ENCODE measurements around the gene PPIC.

The PPIC gene

GRCh38 chr5:123036391-123037103 lies at the start of gene PPIC:
Gene PPIC, minus strand, starts transcription at chr5:123036725. Its CDS starts 100 bp downstream, at chr5:123036625.
- FAIRE-seq (no peak), DNase-seq (ENCODE audit: low spot score) (peak; percentile 65)

- FAIRE-seq = no peak
- DNase-seq (ENCODE audit: low spot score) = no peak
Observed at GRCh38 chr5:123085638-123086286, 49.2 kb upstream of the PPIC start.

- FAIRE-seq = no peak
Observed at GRCh38 chr5:123084730-123085605, 48.4 kb upstream of the PPIC start.

GRCh38 chr5:123083298-123083697 lies 46.8 kb upstream of the PPIC start:
- DNase-seq (ENCODE audit: low spot score) = no peak
- no peak for FAIRE-seq

More at GRCh38 chr5:123084730-123085605, 48.4 kb upstream of the PPIC start:
- DNase-seq (ENCODE audit: low spot score) = no peak

GRCh38 chr5:123080215-123080614 lies 43.7 kb upstream of the PPIC start:
- FAIRE-seq (no peak), DNase-seq (ENCODE audit: low spot score) (no peak)

GRCh38 chr5:123075521-123076163 lies 39.1 kb upstream of the PPIC start:
- no peak for FAIRE-seq
- DNase-seq (ENCODE audit: low spot score) = no peak

- no peak for FAIRE-seq
- DNase-seq (ENCODE audit: low spot score) = no peak
Observed at GRCh38 chr5:123068368-123068938, 31.9 kb upstream of the PPIC start.

- no peak for FAIRE-seq
- no peak for DNase-seq (ENCODE audit: low spot score)
Observed at GRCh38 chr5:123066016-123066415, 29.5 kb upstream of the PPIC start.

- DNase-seq (ENCODE audit: low spot score) (no peak), FAIRE-seq (no peak)
Observed at GRCh38 chr5:123059455-123059854, 22.9 kb upstream of the PPIC start.

GRCh38 chr5:123051206-123051605 lies 14.7 kb upstream of the PPIC start:
- DNase-seq (ENCODE audit: low spot score) (no peak), FAIRE-seq (no peak)

- DNase-seq (ENCODE audit: low spot score) = no peak
- FAIRE-seq = no peak
Observed at GRCh38 chr5:123047706-123048105, 11.2 kb upstream of the PPIC start.

GRCh38 chr5:123046222-123046621 lies 9.7 kb upstream of the PPIC start:
- FAIRE-seq (no peak), DNase-seq (ENCODE audit: low spot score) (no peak)

GRCh38 chr5:123044926-123045617 lies 8.5 kb upstream of the PPIC start:
- FAIRE-seq (no peak), DNase-seq (ENCODE audit: low spot score) (no peak)

- FAIRE-seq (no peak), DNase-seq (ENCODE audit: low spot score) (no peak)
Observed at GRCh38 chr5:123039673-123040072, 3.1 kb upstream of the PPIC start.

GRCh38 chr5:123037104-123037418 lies 536 bp upstream of the PPIC start:
- peak; percentile 4 for FAIRE-seq

GRCh38 chr5:123035918-123036390 lies 571 bp downstream of the PPIC start:
- DNase-seq (ENCODE audit: low spot score) = peak; percentile 30

More at GRCh38 chr5:123037104-123037418, 536 bp upstream of the PPIC start:
- no peak for DNase-seq (ENCODE audit: low spot score)

GRCh38 chr5:123035360-123035917 lies 1.1 kb downstream of the PPIC start:
- FAIRE-seq (no peak), DNase-seq (ENCODE audit: low spot score) (no peak)

More at GRCh38 chr5:123035918-123036390, 571 bp downstream of the PPIC start:
- no peak for FAIRE-seq

- FAIRE-seq (no peak), DNase-seq (ENCODE audit: low spot score) (no peak)
Observed at GRCh38 chr5:123033157-123033671, 3.3 kb downstream of the PPIC start.

- FAIRE-seq = no peak
- no peak for DNase-seq (ENCODE audit: low spot score)
Observed at GRCh38 chr5:123028222-123028621, 8.3 kb downstream of the PPIC start.

- FAIRE-seq (no peak), DNase-seq (ENCODE audit: low spot score) (no peak)
Observed at GRCh38 chr5:123014689-123015088, 21.8 kb downstream of the PPIC start.

All from RCC 7860 (cell line).